H9 (cell line): ENCODE data around the gene PLK3. TPM values are rescaled to one million over a fixed set of nuclear protein-coding genes. Genes with fewer than 3 reads are reported as not detected.

Source experiments
- DNase-seq: peaks from one replicate; pipeline ENCODE4 v3.0.0-alpha.2; 2017
- H2AFZ ChIP-seq: one replicate; pipeline ENCODE4 v1.6.1; 2013; ENCODE audit warnings: mild to moderate bottlenecking, low read length, control low read depth, moderate library complexity
- H2AK5ac ChIP-seq: 2 replicates; pipeline ENCODE4 v1.6.1; 2013; ENCODE audit warnings: low read length, control low read depth, mixed read lengths; ENCODE audit not compliant: insufficient read length
- H2BK120ac ChIP-seq: one replicate; pipeline ENCODE4 v1.6.1; 2013; ENCODE audit warnings: low read depth, mild to moderate bottlenecking, low read length, control low read depth, inconsistent platforms; ENCODE audit not compliant: poor library complexity, severe bottlenecking
- H2BK12ac ChIP-seq: 2 replicates; pipeline ENCODE4 v1.6.1; 2013; ENCODE audit warnings: low read length, control low read depth, mixed read lengths, low read depth; ENCODE audit not compliant: insufficient read length
- H2BK15ac ChIP-seq: 2 replicates; pipeline ENCODE4 v1.6.1; 2013; ENCODE audit warnings: low read depth, low read length, control low read depth
- H2BK20ac ChIP-seq: one replicate; pipeline ENCODE4 v1.6.1; 2013; ENCODE audit warnings: low read depth, mild to moderate bottlenecking, low read length, control low read depth, inconsistent platforms; ENCODE audit not compliant: poor library complexity, severe bottlenecking
- H2BK5ac ChIP-seq: 2 replicates; pipeline ENCODE4 v1.6.1; 2013; ENCODE audit warnings: low read length, control low read depth, mixed read lengths; ENCODE audit not compliant: insufficient read length
- H3K14ac ChIP-seq: 2 replicates; pipeline ENCODE4 v1.6.1; 2013; ENCODE audit warnings: low read length, control low read depth; ENCODE audit not compliant: insufficient read depth
- H3K18ac ChIP-seq: 2 replicates; pipeline ENCODE4 v1.6.1; 2013; ENCODE audit warnings: low read depth, mild to moderate bottlenecking, mixed read lengths, low read length, control low read depth; ENCODE audit not compliant: insufficient read length
- H3K23ac ChIP-seq: 2 replicates; pipeline ENCODE4 v1.6.1; 2013; ENCODE audit warnings: low read length, control low read depth, mixed read lengths, low read depth; ENCODE audit not compliant: insufficient read length
- H3K23me2 ChIP-seq: 2 replicates; pipeline ENCODE4 v1.6.1; 2013; ENCODE audit warnings: low read depth, mild to moderate bottlenecking, mixed read lengths, low read length, control low read depth; ENCODE audit not compliant: insufficient read length, poor library complexity, severe bottlenecking
- H3K27ac ChIP-seq: 2 replicates; pipeline ENCODE4 v1.5.1; 2013; ENCODE audit warnings: low read length, control low read depth, mixed read lengths, low read depth; ENCODE audit not compliant: insufficient read length
- H3K27me3 ChIP-seq: 2 replicates; pipeline ENCODE4 v1.6.1; 2013; ENCODE audit warnings: low read length, control low read depth, inconsistent platforms; ENCODE audit not compliant: insufficient read depth
- H3K4ac ChIP-seq: 2 replicates; pipeline ENCODE4 v1.6.1; 2013; ENCODE audit warnings: low read depth, mild to moderate bottlenecking, control low read depth, inconsistent platforms, low read length, moderate library complexity
- H3K4me1 ChIP-seq: 2 replicates; pipeline ENCODE4 v1.6.1; 2013; ENCODE audit warnings: low read length, control low read depth, inconsistent platforms; ENCODE audit not compliant: insufficient read depth
- H3K4me2 ChIP-seq: 2 replicates; pipeline ENCODE4 v1.6.1; 2013; ENCODE audit warnings: low read length, control low read depth, mixed read lengths; ENCODE audit not compliant: insufficient read length, insufficient read depth
- H3K56ac ChIP-seq: 2 replicates; pipeline ENCODE4 v1.6.1; 2013; ENCODE audit warnings: low read depth, mild to moderate bottlenecking, mixed read lengths, low read length, control low read depth; ENCODE audit not compliant: insufficient read length
- H3K79me1 ChIP-seq: 2 replicates; pipeline ENCODE4 v1.6.1; 2013; ENCODE audit warnings: low read depth, mild to moderate bottlenecking, moderate library complexity, low read length, control low read depth, inconsistent platforms; ENCODE audit not compliant: insufficient read depth, poor library complexity, severe bottlenecking
- H3K79me2 ChIP-seq: 2 replicates; pipeline ENCODE4 v1.6.1; 2013; ENCODE audit warnings: low read length, control low read depth, inconsistent platforms; ENCODE audit not compliant: insufficient read depth
- H3K9ac ChIP-seq: 2 replicates; pipeline ENCODE4 v1.6.1; 2013; ENCODE audit warnings: low read length, control low read depth, mixed read lengths; ENCODE audit not compliant: insufficient read length; ENCODE audit errors: extremely low read depth
- H3K9me3 ChIP-seq: one replicate; pipeline ENCODE4 v1.6.1; 2013; ENCODE audit warnings: low read depth, low read length, inconsistent platforms; ENCODE audit not compliant: control insufficient read depth
- H3T11ph ChIP-seq: one replicate; pipeline ENCODE4 v1.6.1; 2013; ENCODE audit warnings: mild to moderate bottlenecking, low read length, control low read depth, inconsistent platforms
- H4K20me1 ChIP-seq: one replicate; pipeline ENCODE4 v1.6.1; 2013; ENCODE audit not compliant: control insufficient read depth, insufficient read length, insufficient read depth
- H4K5ac ChIP-seq: 2 replicates; pipeline ENCODE4 v1.6.1; 2013; ENCODE audit warnings: low read depth, mild to moderate bottlenecking, mixed read lengths, low read length, control low read depth; ENCODE audit not compliant: insufficient read length
- H4K8ac ChIP-seq: replicated peaks from 2 replicates; pipeline ENCODE4 v1.6.1; 2013; ENCODE audit warnings: low read length, control low read depth, mixed read lengths, low read depth; ENCODE audit not compliant: insufficient read length
- H4K91ac ChIP-seq: 2 replicates; pipeline ENCODE4 v1.6.1; 2013; ENCODE audit warnings: low read depth, mild to moderate bottlenecking, moderate library complexity, mixed read lengths, low read length, control low read depth; ENCODE audit not compliant: insufficient read length
- H3K27ac Mint-ChIP-seq, 3 experiments: 2 replicates in 2 of 3; 3 replicates in 1 of 3; pipeline ENCODE4 v1.8.0; 2020 to 2021; ENCODE audit warnings: mixed read lengths in 3 of 3, mild to moderate bottlenecking in 1 of 3, moderate library complexity in 1 of 3
- H3K27me3 Mint-ChIP-seq: 2 replicates; pipeline ENCODE4 v1.8.0; 2021; ENCODE audit warnings: low read depth, mild to moderate bottlenecking, moderate library complexity, mixed read lengths
- H3K36me3 Mint-ChIP-seq, 3 experiments: 2 replicates in 2 of 3; 3 replicates in 1 of 3; pipeline ENCODE4 v1.8.0; 2020 to 2021; ENCODE audit warnings: low read depth in 3 of 3, mixed read lengths in 3 of 3; ENCODE audit not compliant: insufficient read depth in 1 of 3
- H3K4me1 Mint-ChIP-seq, 2 experiments: 2 replicates each; pipeline ENCODE4 v1.8.0; 2020; ENCODE audit warnings: mixed read lengths in 2 of 2
- H3K4me3 Mint-ChIP-seq, 2 experiments: 2 replicates in 1 of 2; 3 replicates in 1 of 2; pipeline ENCODE4 v1.8.0; 2020 to 2021; ENCODE audit warnings: mild to moderate bottlenecking in 2 of 2, mixed read lengths in 2 of 2, moderate library complexity in 1 of 2
- H3K9me3 Mint-ChIP-seq, 2 experiments: 2 replicates in 1 of 2; 3 replicates in 1 of 2; pipeline ENCODE4 v1.8.0; 2020; ENCODE audit warnings: mild to moderate bottlenecking in 2 of 2, mixed read lengths in 2 of 2, moderate library complexity in 1 of 2
- CTCF ChIP-seq: fragments of 200-600 bp; sonication (generic); conservative IDR thresholded peaks from 3 replicates; pipeline ENCODE4 v1.8.0; 2021; ENCODE audit warnings: antibody characterized with exemption, mild to moderate bottlenecking
- WGBS: extraction: QIAGEN DNeasy Blood & Tissue Kit; methylation state at CpG from one replicate; pipeline ENCODE4 v1.1.7; 2013; ENCODE audit warnings: missing lambda C conversion rate, low lambda C conversion rate, mixed read lengths; ENCODE audit not compliant: insufficient read length; ENCODE audit errors: extremely low coverage; 5-methylcytosine and 5-hydroxymethylcytosine counted together
- total RNA-seq: library from RNA; stranded (reverse); gene quantifications from 2 replicates; pipeline ENCODE4 v1.2.1, GENCODE V29; 2021

The PLK3 gene
- total RNA-seq, 1 experiment from 2014 or later = 14.7 TPM

- Mint-ChIP-seq H3K27me3 (no peaks in the 10 kb centered on the region), H3K27ac (no peak overlapping the region), H3K4me3 (no peak overlapping the region; a peak in 1 of 5 replicates), H3K9me3 (no peaks in the 10 kb centered on the region), H3K36me3 (peaks cover 0 to 13% (median 5%) of the 10 kb centered on the region in 3 experiments; a peak in 4 of 7 replicates), H3K4me1 (peaks cover 7 to 14% of the 10 kb centered on the region in 2 experiments; a peak in 3 of 4 replicates)
- no peaks in the 10 kb centered on the region for H3K23me2 ChIP-seq
- H3K18ac ChIP-seq = no peak overlapping the region
- no peaks in the 10 kb centered on the region for H3K79me2 ChIP-seq
- H3K27me3 ChIP-seq = no peaks in the 10 kb centered on the region
- H4K8ac ChIP-seq = no peak overlapping the region
- H3K79me1 ChIP-seq = no peaks in the 10 kb centered on the region
- H3K56ac ChIP-seq = no peak overlapping the region
- H3K9ac ChIP-seq = no peak overlapping the region
- no peak overlapping the region for H2BK15ac ChIP-seq
- H2BK20ac ChIP-seq = no peak overlapping the region
- H3T11ph ChIP-seq = no peak overlapping the region
- DNase-seq = no peak
- H2AK5ac ChIP-seq = no peak overlapping the region
- no peak overlapping the region for H2AFZ ChIP-seq
- H3K23ac ChIP-seq = no peak overlapping the region
- H3K4ac ChIP-seq = no peak overlapping the region
- no peak overlapping the region for H4K5ac ChIP-seq
- H2BK5ac ChIP-seq = no peak overlapping the region
- H2BK12ac ChIP-seq = no peak overlapping the region
- no peaks in the 10 kb centered on the region for H3K4me1 ChIP-seq
- no peaks in the 10 kb centered on the region for H4K20me1 ChIP-seq
- no peak overlapping the region for H3K27ac ChIP-seq
- H2BK120ac ChIP-seq = no peak overlapping the region
- no peak for TF ChIP-seq CTCF
- WGBS = no CpG with 5 or more reads among the region's 6 CpGs
- no peak overlapping the region for H4K91ac ChIP-seq
- H3K4me2 ChIP-seq = no peak overlapping the region
- H3K14ac ChIP-seq = no peak overlapping the region
- no peaks in the 10 kb centered on the region for H3K9me3 ChIP-seq
Observed at GRCh38 chr1:44853201-44853600, 53.0 kb downstream of the PLK3 start.
